Mesendoderm (in vitro differentiated cells): Measurements from ENCODE around the gene KRT8.

ENCODE experiments used
- DNase-seq: peaks from one replicate; pipeline ENCODE4 v3.0.0; 2013
- H2AK5ac ChIP-seq: 2 replicates; pipeline ENCODE4 v1.6.1; 2013; ENCODE audit warnings: low read length, inconsistent platforms
- H2BK120ac ChIP-seq: 2 replicates; pipeline ENCODE4 v1.6.1; 2013; ENCODE audit warnings: low read depth, mild to moderate bottlenecking, low read length, moderate library complexity, mixed read lengths
- H2BK15ac ChIP-seq: replicated peaks from 2 replicates; pipeline ENCODE4 v1.6.1; 2013; ENCODE audit warnings: low read depth, mild to moderate bottlenecking, moderate library complexity
- H2BK5ac ChIP-seq: 2 replicates; pipeline ENCODE4 v1.6.1; 2013; ENCODE audit warnings: low read length, inconsistent platforms
- H3K18ac ChIP-seq: 2 replicates; pipeline ENCODE4 v1.6.1; 2013; ENCODE audit warnings: mild to moderate bottlenecking, low read length, mixed read lengths
- H3K23ac ChIP-seq: one replicate; pipeline ENCODE4 v1.6.1; 2013; ENCODE audit warnings: low read length
- H3K27ac ChIP-seq: 2 replicates; pipeline ENCODE4 v1.5.1; 2013; ENCODE audit warnings: low read depth, mild to moderate bottlenecking, inconsistent platforms, low read length, moderate library complexity
- H3K27me3 ChIP-seq: 2 replicates; pipeline ENCODE4 v1.6.1; 2013; ENCODE audit warnings: low read length, control low read depth, mild to moderate bottlenecking, inconsistent platforms; ENCODE audit not compliant: insufficient read depth, poor library complexity
- H3K36me3 ChIP-seq: 2 replicates; pipeline ENCODE4 v1.6.1; 2013; ENCODE audit warnings: low read length, inconsistent platforms; ENCODE audit not compliant: control insufficient read depth, insufficient read depth
- H3K4ac ChIP-seq: one replicate; pipeline ENCODE4 v1.6.1; 2013; ENCODE audit warnings: low read depth, mild to moderate bottlenecking, low read length, moderate library complexity
- H3K4me1 ChIP-seq: 2 replicates; pipeline ENCODE4 v1.6.1; 2013; ENCODE audit warnings: low read depth, low read length, inconsistent platforms; ENCODE audit not compliant: control insufficient read depth
- H3K4me2 ChIP-seq: 2 replicates; pipeline ENCODE4 v1.6.1; 2013; ENCODE audit warnings: low read length
- H3K4me3 ChIP-seq: 2 replicates; pipeline ENCODE4 v1.5.1; 2013; ENCODE audit warnings: mild to moderate bottlenecking, low read length
- H3K56ac ChIP-seq: one replicate; pipeline ENCODE4 v1.6.1; 2013; ENCODE audit warnings: low read length
- H3K79me1 ChIP-seq: 2 replicates; pipeline ENCODE4 v1.6.1; 2013; ENCODE audit warnings: low read length, inconsistent platforms
- H3K79me2 ChIP-seq: 2 replicates; pipeline ENCODE4 v1.6.1; 2013; ENCODE audit warnings: mild to moderate bottlenecking, low read length; ENCODE audit not compliant: control insufficient read depth, insufficient read depth
- H3K9ac ChIP-seq: 2 replicates; pipeline ENCODE4 v1.6.1; 2013; ENCODE audit warnings: low read length, inconsistent platforms
- H4K5ac ChIP-seq: one replicate; pipeline ENCODE4 v1.6.1; 2013; ENCODE audit warnings: low read length
- H4K8ac ChIP-seq: one replicate; pipeline ENCODE4 v1.6.1; 2013; ENCODE audit warnings: low read depth, mild to moderate bottlenecking, control low read depth, low read length, moderate library complexity
- WGBS: extraction: QIAGEN DNeasy Blood & Tissue Kit; methylation state at CpG from one replicate; pipeline ENCODE4 v1.1.7; 2013; ENCODE audit warnings: low lambda C conversion rate, missing lambda C conversion rate; ENCODE audit not compliant: insufficient coverage; ENCODE audit errors: extremely low coverage; 5-methylcytosine and 5-hydroxymethylcytosine counted together

KRT8 gene

GRCh38 chr12:52927964-52928363, 23.1 kb upstream of the KRT8 start:
- Histone ChIP-seq H3K4ac (no peak overlapping the region), H3K36me3 (no peaks in the 10 kb centered on the region), H2BK120ac (no peak overlapping the region), H4K8ac (no peak overlapping the region), H3K4me1 (peaks cover 23% of the 10 kb centered on the region), H2BK5ac (no peak overlapping the region), H3K4me2 (no peak overlapping the region), H2BK15ac (no peak overlapping the region), H3K56ac (peak overlapping the region; percentile 10), H3K79me1 (no peaks in the 10 kb centered on the region), H3K9ac (no peak overlapping the region), H3K4me3 (no peak overlapping the region), H2AK5ac (no peak overlapping the region), H4K5ac (no peak overlapping the region), H3K79me2 (no peaks in the 10 kb centered on the region), H3K18ac (no peak overlapping the region), H3K23ac (no peak overlapping the region), H3K27me3 (no peaks in the 10 kb centered on the region), H3K27ac (no peak overlapping the region)
- no peak for DNase-seq
- no CpG with 5 or more reads among the region's 4 CpGs for WGBS

- Histone ChIP-seq H3K36me3 (no peaks in the 10 kb centered on the region), H3K27me3 (no peaks in the 10 kb centered on the region), H2BK5ac (peak overlapping the region; percentile 31), H3K4me2 (no peak overlapping the region), H3K27ac (peak overlapping the region; percentile 74), H3K4me3 (no peak overlapping the region), H3K79me1 (no peaks in the 10 kb centered on the region), H4K8ac (no peak overlapping the region), H3K56ac (peak overlapping the region; percentile 85), H3K4ac (no peak overlapping the region), H3K23ac (no peak overlapping the region), H4K5ac (no peak overlapping the region), H3K79me2 (no peaks in the 10 kb centered on the region), H3K4me1 (peaks cover 25% of the 10 kb centered on the region), H2BK15ac (no peak overlapping the region), H2BK120ac (no peak overlapping the region), H3K18ac (peak overlapping the region; percentile 46), H3K9ac (no peak overlapping the region), H2AK5ac (peak overlapping the region; percentile 68)
- DNase-seq: no peak
- no CpG with 5 or more reads among the region's 4 CpGs for WGBS
Observed at GRCh38 chr12:52926596-52927234, 21.8 kb upstream of the KRT8 start.

- H3K79me2 ChIP-seq: no peaks in the 10 kb centered on the region
- no peak overlapping the region for H3K23ac ChIP-seq
- no peak overlapping the region for H3K4me3 ChIP-seq
- H3K56ac ChIP-seq: peak overlapping the region; percentile 85
- H2AK5ac ChIP-seq: peak overlapping the region; percentile 54
- H3K27me3 ChIP-seq: no peaks in the 10 kb centered on the region
- no peak overlapping the region for H3K4me2 ChIP-seq
- DNase-seq: peak; percentile 89
- H3K79me1 ChIP-seq: no peaks in the 10 kb centered on the region
- H3K4me1 ChIP-seq: peaks cover 28% of the 10 kb centered on the region
- H2BK15ac ChIP-seq: no peak overlapping the region
- no peaks in the 10 kb centered on the region for H3K36me3 ChIP-seq
- WGBS: no CpG with 5 or more reads among the region's 7 CpGs
- H3K9ac ChIP-seq: no peak overlapping the region
- peak overlapping the region; percentile 73 for H3K4ac ChIP-seq
- H3K27ac ChIP-seq: peak overlapping the region; percentile 74
- no peak overlapping the region for H4K5ac ChIP-seq
- peak overlapping the region; percentile 31 for H2BK120ac ChIP-seq
- peak overlapping the region; percentile 79 for H2BK5ac ChIP-seq
- H3K18ac ChIP-seq: peak overlapping the region; percentile 53
- H4K8ac ChIP-seq: no peak overlapping the region
Observed at GRCh38 chr12:52925717-52926595, 21.1 kb upstream of the KRT8 start.

GRCh38 chr12:52924764-52925716, 20.2 kb upstream of the KRT8 start:
- Histone ChIP-seq H3K27ac (peak overlapping the region; percentile 74), H2BK5ac (peak overlapping the region; percentile 79), H3K79me1 (no peaks in the 10 kb centered on the region), H3K4me3 (no peak overlapping the region), H2BK15ac (no peak overlapping the region), H3K4me2 (peak overlapping the region; percentile 3), H3K4me1 (peaks cover 28% of the 10 kb centered on the region), H3K79me2 (no peaks in the 10 kb centered on the region), H3K36me3 (no peaks in the 10 kb centered on the region), H3K18ac (peak overlapping the region; percentile 53), H3K27me3 (no peaks in the 10 kb centered on the region), H3K56ac (peak overlapping the region; percentile 85), H2BK120ac (peak overlapping the region; percentile 31), H3K23ac (no peak overlapping the region), H3K9ac (peak overlapping the region; percentile 9), H3K4ac (peak overlapping the region; percentile 73), H2AK5ac (peak overlapping the region; percentile 82), H4K5ac (no peak overlapping the region), H4K8ac (no peak overlapping the region)
- no CpG with 5 or more reads among the region's 11 CpGs for WGBS
- DNase-seq: peak; percentile 94

GRCh38 chr12:52921488-52922165, 16.8 kb upstream of the KRT8 start:
- peak overlapping the region; percentile 51 for H3K56ac ChIP-seq
- H3K4ac ChIP-seq: no peak overlapping the region
- no peak overlapping the region for H2BK120ac ChIP-seq
- H3K4me3 ChIP-seq: no peak overlapping the region
- H3K27ac ChIP-seq: no peak overlapping the region
- WGBS: no CpG with 5 or more reads among the region's 1 CpG
- no peaks in the 10 kb centered on the region for H3K27me3 ChIP-seq
- no peak for DNase-seq
- no peak overlapping the region for H3K9ac ChIP-seq
- no peak overlapping the region for H2BK15ac ChIP-seq
- no peak overlapping the region for H3K23ac ChIP-seq
- no peak overlapping the region for H2BK5ac ChIP-seq
- no peak overlapping the region for H3K18ac ChIP-seq
- no peak overlapping the region for H3K4me2 ChIP-seq
- no peaks in the 10 kb centered on the region for H3K79me1 ChIP-seq
- no peak overlapping the region for H4K8ac ChIP-seq
- H3K4me1 ChIP-seq: peaks cover 24% of the 10 kb centered on the region
- H4K5ac ChIP-seq: no peak overlapping the region
- H2AK5ac ChIP-seq: no peak overlapping the region
- no peaks in the 10 kb centered on the region for H3K79me2 ChIP-seq
- H3K36me3 ChIP-seq: no peaks in the 10 kb centered on the region
